Osteocyte (in vitro differentiated cells): ENCODE results near the gene PACS1. TPM values are rescaled to one million over a fixed set of nuclear protein-coding genes. Genes with fewer than 3 reads are reported as not detected.
"Not testable (repeated sequence)": the region's sequence is repeated elsewhere in the genome, so short reads cannot be mapped to it uniquely, and the experiment has no call there.

ENCODE experiments used
- DNase-seq: peaks from one replicate; pipeline ENCODE4 v3.0.0; 2021; ENCODE audit warnings: mixed read lengths; ENCODE audit not compliant: unreplicated experiment; ENCODE audit errors: extremely low spot score
- H3K27ac Mint-ChIP-seq: one replicate; pipeline ENCODE4 v1.8.0; 2021; ENCODE audit warnings: mild to moderate bottlenecking, mixed read lengths; ENCODE audit not compliant: unreplicated experiment
- H3K27me3 Mint-ChIP-seq: one replicate; pipeline ENCODE4 v1.8.0; 2021; ENCODE audit warnings: mixed read lengths; ENCODE audit not compliant: unreplicated experiment
- H3K36me3 Mint-ChIP-seq: one replicate; pipeline ENCODE4 v1.8.0; 2021; ENCODE audit warnings: mixed read lengths; ENCODE audit not compliant: unreplicated experiment
- H3K4me1 Mint-ChIP-seq: one replicate; pipeline ENCODE4 v1.8.0; 2021; ENCODE audit warnings: mixed read lengths; ENCODE audit not compliant: unreplicated experiment
- H3K4me3 Mint-ChIP-seq: one replicate; pipeline ENCODE4 v1.8.0; 2021; ENCODE audit warnings: mild to moderate bottlenecking, moderate library complexity, mixed read lengths; ENCODE audit not compliant: unreplicated experiment
- H3K9me3 Mint-ChIP-seq: one replicate; pipeline ENCODE4 v1.8.0; 2021; ENCODE audit warnings: mixed read lengths; ENCODE audit not compliant: unreplicated experiment
- total RNA-seq: library from RNA; stranded (reverse); gene quantifications from 2 replicates; pipeline ENCODE4 v1.2.1, GENCODE V29; 2021
- TF ChIP-seq, protein P1 (sequence below): fragments of 200-600 bp; sonication (generic); IDR thresholded peaks from 2 replicates; pipeline ENCODE4 v1.5.0; 2021; ENCODE audit warnings: antibody characterized with exemption, mild to moderate bottlenecking, moderate library complexity

PACS1 gene
- total RNA-seq, 1 donor from 2014 or later, result 83.8 TPM

DNA sequence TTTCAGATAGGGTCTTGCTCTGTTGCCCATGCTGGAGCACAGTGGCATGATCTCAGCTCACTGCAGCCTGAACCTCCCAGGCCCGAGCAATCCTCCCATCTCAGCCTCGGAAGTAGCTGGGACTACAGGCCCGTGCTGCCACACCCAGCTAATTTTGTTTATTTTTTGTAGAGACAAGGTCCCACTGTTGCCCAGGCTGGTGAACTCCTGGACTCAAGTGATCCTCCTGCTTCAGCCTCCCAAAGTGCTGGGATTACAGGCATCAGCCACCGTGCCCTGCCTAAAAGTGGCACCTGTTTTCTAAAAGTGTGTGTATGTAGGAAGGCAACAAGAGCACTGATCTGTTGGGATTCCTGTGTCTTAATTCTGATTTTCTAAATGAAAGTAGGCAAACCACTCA, 20.2 kb downstream of the PACS1 start:
- Mint-ChIP-seq H3K36me3 (peaks cover 1% of the 10 kb centered on the region), H3K4me1 (peaks cover 3% of the 10 kb centered on the region), H3K27me3 (no peaks in the 10 kb centered on the region), H3K9me3 (no peaks in the 10 kb centered on the region), H3K4me3 (no peak overlapping the region), H3K27ac (no peak overlapping the region)
- TF ChIP-seq, protein P1, sequence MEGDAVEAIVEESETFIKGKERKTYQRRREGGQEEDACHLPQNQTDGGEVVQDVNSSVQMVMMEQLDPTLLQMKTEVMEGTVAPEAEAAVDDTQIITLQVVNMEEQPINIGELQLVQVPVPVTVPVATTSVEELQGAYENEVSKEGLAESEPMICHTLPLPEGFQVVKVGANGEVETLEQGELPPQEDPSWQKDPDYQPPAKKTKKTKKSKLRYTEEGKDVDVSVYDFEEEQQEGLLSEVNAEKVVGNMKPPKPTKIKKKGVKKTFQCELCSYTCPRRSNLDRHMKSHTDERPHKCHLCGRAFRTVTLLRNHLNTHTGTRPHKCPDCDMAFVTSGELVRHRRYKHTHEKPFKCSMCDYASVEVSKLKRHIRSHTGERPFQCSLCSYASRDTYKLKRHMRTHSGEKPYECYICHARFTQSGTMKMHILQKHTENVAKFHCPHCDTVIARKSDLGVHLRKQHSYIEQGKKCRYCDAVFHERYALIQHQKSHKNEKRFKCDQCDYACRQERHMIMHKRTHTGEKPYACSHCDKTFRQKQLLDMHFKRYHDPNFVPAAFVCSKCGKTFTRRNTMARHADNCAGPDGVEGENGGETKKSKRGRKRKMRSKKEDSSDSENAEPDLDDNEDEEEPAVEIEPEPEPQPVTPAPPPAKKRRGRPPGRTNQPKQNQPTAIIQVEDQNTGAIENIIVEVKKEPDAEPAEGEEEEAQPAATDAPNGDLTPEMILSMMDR, result no peak
- DNase-seq, result peak; percentile 68

DNA sequence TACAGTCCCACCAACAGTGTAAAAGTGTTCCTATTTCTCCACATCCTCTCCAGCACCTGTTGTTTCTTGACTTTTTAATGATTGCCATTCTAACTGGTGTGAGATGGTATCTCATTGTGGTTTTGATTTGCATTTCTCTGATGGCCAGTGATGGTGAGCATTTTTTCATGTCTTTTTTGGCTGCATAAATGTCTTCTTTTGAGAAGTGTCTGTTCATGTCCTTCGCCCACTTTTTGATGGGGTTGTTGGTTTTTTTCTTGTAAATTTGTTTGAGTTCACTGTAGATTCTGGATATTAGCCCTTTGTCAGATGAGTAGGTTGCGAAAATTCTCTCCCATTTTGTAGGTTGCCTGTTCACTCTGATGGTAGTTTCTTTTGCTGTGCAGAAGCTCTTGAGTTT, 22.1 kb downstream of the PACS1 start:
- H3K4me3 Mint-ChIP-seq, H3K4me1 Mint-ChIP-seq, H3K9me3 Mint-ChIP-seq, H3K36me3 Mint-ChIP-seq, H3K27ac Mint-ChIP-seq, H3K27me3 Mint-ChIP-seq, DNase-seq: not testable (repeated sequence)

DNA sequence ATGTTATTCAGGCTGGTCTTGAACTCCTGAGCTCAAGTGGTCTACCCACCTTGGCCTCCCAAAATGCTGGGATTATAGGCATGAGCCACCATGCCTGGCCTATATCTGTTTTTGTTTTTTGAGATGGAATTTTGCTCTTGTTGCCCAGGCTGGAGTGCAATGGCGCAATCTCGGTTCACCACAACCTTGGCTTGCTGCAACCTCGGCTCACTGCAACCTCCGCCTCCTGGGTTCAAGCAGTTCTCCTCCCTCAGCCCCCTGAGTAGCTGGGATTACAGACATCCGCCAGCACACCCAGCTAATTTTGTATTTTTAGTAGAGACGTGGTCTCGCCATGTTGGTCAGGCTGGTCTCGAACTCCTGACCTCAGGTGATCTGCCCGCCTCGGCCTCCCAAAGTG, 29.7 kb downstream of the PACS1 start:
- H3K36me3 Mint-ChIP-seq, H3K27ac Mint-ChIP-seq, H3K27me3 Mint-ChIP-seq, DNase-seq, H3K9me3 Mint-ChIP-seq, H3K4me1 Mint-ChIP-seq, H3K4me3 Mint-ChIP-seq: not testable (repeated sequence)

DNA sequence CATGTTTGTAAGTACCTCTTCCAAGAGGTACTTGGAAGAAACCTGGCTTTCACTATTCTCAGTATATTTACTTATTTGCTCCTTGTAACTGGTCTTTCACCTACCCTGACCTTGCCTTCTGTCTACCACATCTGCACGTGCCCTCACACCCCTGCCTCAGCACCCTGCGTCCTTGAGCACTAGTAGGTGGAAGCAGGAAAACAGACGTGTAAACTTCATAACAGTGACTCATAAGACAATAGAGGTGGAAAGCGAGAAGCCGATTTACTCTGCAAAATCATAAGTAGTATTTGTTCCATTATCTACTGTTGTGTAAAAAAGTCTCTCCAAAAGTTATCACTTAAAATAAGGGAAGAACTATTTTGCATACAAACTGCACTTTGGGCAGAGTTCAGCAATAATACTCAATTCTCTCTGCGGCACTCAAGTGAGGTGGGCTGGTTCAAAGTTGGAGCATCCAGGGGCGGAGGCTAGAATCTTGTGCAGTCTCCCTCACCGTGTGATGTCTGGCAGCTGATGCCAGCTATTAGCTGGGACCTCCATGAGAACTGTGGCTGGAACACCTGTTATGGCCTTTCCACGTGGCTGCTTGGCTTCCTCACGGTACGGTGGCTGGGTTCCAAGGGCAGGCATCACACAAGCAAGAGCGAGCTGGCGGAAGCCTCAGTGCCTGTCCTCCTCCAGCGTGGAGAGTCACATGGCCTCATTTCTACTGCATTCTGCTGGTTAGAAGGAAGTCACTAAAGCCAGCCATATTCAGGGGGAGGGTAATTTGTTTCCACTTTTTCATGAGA, 30.4 kb downstream of the PACS1 start:
- peaks cover 5% of the 10 kb centered on the region for H3K36me3 Mint-ChIP-seq
- H3K4me1 Mint-ChIP-seq, result peaks cover 2% of the 10 kb centered on the region
- H3K27ac Mint-ChIP-seq, result no peak overlapping the region
- H3K4me3 Mint-ChIP-seq, result no peak overlapping the region
- TF ChIP-seq, protein P1, result no peak
- H3K27me3 Mint-ChIP-seq, result no peaks in the 10 kb centered on the region
- no peaks in the 10 kb centered on the region for H3K9me3 Mint-ChIP-seq
- DNase-seq, result peak; percentile 53

DNA sequence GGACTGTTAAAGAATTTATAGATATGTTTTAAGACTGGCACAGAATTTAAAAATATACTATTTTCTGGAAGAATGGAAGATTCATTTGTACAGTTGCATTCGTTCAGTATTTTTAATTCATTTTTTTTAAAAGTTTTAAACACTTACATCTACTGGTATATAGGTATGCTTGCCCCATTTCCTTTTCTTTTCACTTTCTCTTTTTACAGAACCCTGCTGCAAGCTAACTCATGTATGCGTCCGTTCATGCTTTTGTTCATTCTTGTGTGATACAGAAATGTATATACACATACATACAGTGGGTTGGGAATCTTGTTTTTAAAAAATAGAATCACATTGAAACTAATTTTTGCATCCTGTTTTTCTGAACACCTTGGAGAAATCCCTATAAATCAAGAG, 31.0 kb downstream of the PACS1 start:
- Mint-ChIP-seq H3K27ac (no peak overlapping the region), H3K27me3 (no peaks in the 10 kb centered on the region), H3K36me3 (peaks cover 5% of the 10 kb centered on the region), H3K4me3 (no peak overlapping the region), H3K4me1 (peaks cover 2% of the 10 kb centered on the region), H3K9me3 (no peaks in the 10 kb centered on the region)
- TF ChIP-seq, protein P1, result no peak
- no peak for DNase-seq

DNA sequence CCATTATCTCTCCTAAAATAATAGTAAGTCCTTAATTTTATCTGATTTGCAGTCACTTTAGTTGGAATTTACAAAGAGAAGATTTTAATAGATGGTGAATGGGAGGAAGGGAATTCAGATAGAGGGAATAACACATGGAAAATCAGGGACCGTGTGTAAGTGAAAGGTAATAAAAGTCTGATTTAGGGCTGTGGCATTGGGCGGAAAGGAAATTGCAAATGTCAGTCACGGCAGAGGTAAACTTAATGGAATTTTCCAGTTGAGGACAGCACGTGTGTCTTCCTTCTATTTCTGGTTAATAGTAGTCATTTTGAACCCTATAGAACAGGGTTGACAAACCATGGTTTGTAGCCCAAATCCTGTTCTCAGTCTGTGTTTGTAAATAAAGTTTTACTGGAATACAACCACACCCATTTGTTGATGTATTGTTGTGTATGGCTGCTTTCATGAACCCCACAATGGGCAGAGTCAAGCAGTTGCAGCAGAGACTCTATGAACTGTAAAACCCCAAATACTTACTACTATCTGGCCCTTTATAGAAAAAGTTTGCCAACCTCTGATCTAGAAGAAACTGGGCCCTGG, 34.1 kb downstream of the PACS1 start:
- H3K27me3 Mint-ChIP-seq, result no peaks in the 10 kb centered on the region
- H3K4me1 Mint-ChIP-seq, result peaks cover 8% of the 10 kb centered on the region
- H3K9me3 Mint-ChIP-seq, result no peaks in the 10 kb centered on the region
- H3K4me3 Mint-ChIP-seq, result no peak overlapping the region
- no peak overlapping the region for H3K27ac Mint-ChIP-seq
- peak; percentile 2 for DNase-seq
- peaks cover 10% of the 10 kb centered on the region for H3K36me3 Mint-ChIP-seq
- TF ChIP-seq, protein P1, result no peak
